Middle frontal gyrus (tissue), 1 donor: ENCODE data around the gene PRR23A.
"Not testable (repeated sequence)": the region's sequence is repeated elsewhere in the genome, so short reads cannot be mapped to it uniquely, and the experiment has no call there.

Experiments used
- DNase-seq: peaks from one replicate; pipeline ENCODE4 v3.0.0-alpha.2; 2015; ENCODE audit warnings: low spot score; ENCODE audit errors: extremely low spot score

PRR23A gene

GRCh38 chr3:139006051-139006716 lies at the start of gene PRR23A:
TSS of gene PRR23A (minus strand) at chr3:139006268. CDS start at chr3:139006268, 0 bp downstream.
- DNase-seq = no peak

- DNase-seq = no peak
Observed at GRCh38 chr3:139052802-139053600, 46.9 kb upstream of the PRR23A start.

GRCh38 chr3:139044366-139045210 lies 38.5 kb upstream of the PRR23A start, which contains the start of gene PRR23C:
TSS of gene PRR23C (minus strand) at chr3:139044892. CDS start at chr3:139044620, 272 bp downstream.
- DNase-seq = no peak

GRCh38 chr3:139043554-139044365 lies 37.7 kb upstream of the PRR23A start:
- DNase-seq = no peak

- DNase-seq = no peak
Observed at GRCh38 chr3:139037478-139037877, 31.4 kb upstream of the PRR23A start.

GRCh38 chr3:139032326-139033002 lies 26.4 kb upstream of the PRR23A start:
- no peak for DNase-seq

- DNase-seq = not testable (repeated sequence)
Observed at GRCh38 chr3:139030576-139030975, 24.5 kb upstream of the PRR23A start.

- DNase-seq = no peak
Observed at GRCh38 chr3:139024968-139025367, 18.9 kb upstream of the PRR23A start.

- no peak for DNase-seq
Observed at GRCh38 chr3:139020868-139021234, 14.8 kb upstream of the PRR23A start, which contains the start of gene PRR23B. TSS of gene PRR23B (minus strand) at chr3:139020926. CDS start at chr3:139020661, 265 bp downstream.

- DNase-seq = no peak
Observed at GRCh38 chr3:139020036-139020867, 14.2 kb upstream of the PRR23A start.

GRCh38 chr3:139016430-139017048 lies 10.5 kb upstream of the PRR23A start:
- DNase-seq = no peak

GRCh38 chr3:139005356-139005993 lies 593 bp downstream of the PRR23A start:
- DNase-seq = no peak

GRCh38 chr3:138995706-138996105 lies 10.4 kb downstream of the PRR23A start:
- DNase-seq = no peak

- DNase-seq = no peak
Observed at GRCh38 chr3:138987181-138987580, 18.9 kb downstream of the PRR23A start.

GRCh38 chr3:138985932-138986331 lies 20.1 kb downstream of the PRR23A start:
- DNase-seq = no peak

GRCh38 chr3:138984816-138985215 lies 21.3 kb downstream of the PRR23A start:
- DNase-seq = no peak

GRCh38 chr3:138976047-138976446 lies 30.0 kb downstream of the PRR23A start:
- DNase-seq = no peak

GRCh38 chr3:138975351-138975750 lies 30.7 kb downstream of the PRR23A start:
- DNase-seq = no peak
